ENCODE data around the gene SLC40A1. TPM values are rescaled to one million over a fixed set of nuclear protein-coding genes. Genes with fewer than 3 reads are reported as not detected.

Gene SLC40A1
- total RNA-seq, 1 experiment from 2014 or later, result 1.7 TPM

- DNase-seq (no peak), ATAC-seq (no peak)
- Histone ChIP-seq H3K9me3 (ENCODE audit: low read length) (no peaks in the 10 kb centered on the region), H4K20me1 (ENCODE audit: low read length) (no peaks in the 10 kb centered on the region), H3K4me3 (ENCODE audit: low read length) (no peak overlapping the region), H3K9me2 (replicated peaks; ENCODE audit: low read length) (no peaks in the 10 kb centered on the region), H3K4me1 (ENCODE audit: insufficient read depth, low read length) (no peaks in the 10 kb centered on the region), H3K9ac (ENCODE audit: low read length) (no peak overlapping the region), H3K27me3 (ENCODE audit: low read length) (no peaks in the 10 kb centered on the region), H3K36me3 (ENCODE audit: low read depth, low read length) (no peaks in the 10 kb centered on the region), H3K27ac (ENCODE audit: low read length) (no peak overlapping the region), H3K4me2 (ENCODE audit: low read length) (no peak overlapping the region), H3F3A (ENCODE audit: low read length, unreplicated experiment) (no peaks in the 10 kb centered on the region), H2AFZ (ENCODE audit: low read length) (no peak overlapping the region), H3K79me2 (ENCODE audit: low read length) (no peaks in the 10 kb centered on the region)
- no TSS peak for BruUV-seq (replicated peaks)
- POLR2A ChIA-PET (ENCODE audit: unreplicated experiment), result no interaction called here
- TF ChIP-seq EZH2 (IDR thresholded peaks at IDR 0.05; ENCODE audit: low read length, unreplicated experiment) (no peak), CTCF (conservative IDR thresholded peaks at IDR 0.05; ENCODE audit: low read depth, low read length) (no peak), EZH2phosphoT487 (IDR thresholded peaks at IDR 0.05; ENCODE audit: borderline replicate concordance, low read length) (no peak)
- CTCF ChIA-PET, result no interaction called here
- intact Hi-C loops (cut with micrococcal nuclease), result no loop called here
Measured at GRCh38 chr2:189543367-189543766, 37.2 kb downstream of the SLC40A1 start.

- H3K36me3 ChIP-seq (ENCODE audit: low read depth, low read length), result no peaks in the 10 kb centered on the region
- no peak overlapping the region for H3K9ac ChIP-seq (ENCODE audit: low read length)
- no peaks in the 10 kb centered on the region for H3K4me1 ChIP-seq (ENCODE audit: insufficient read depth, low read length)
- TF ChIP-seq EZH2phosphoT487 (IDR thresholded peaks at IDR 0.05; ENCODE audit: borderline replicate concordance, low read length) (no peak), CTCF (conservative IDR thresholded peaks at IDR 0.05; ENCODE audit: low read depth, low read length) (no peak)
- H2AFZ ChIP-seq (ENCODE audit: low read length), result no peak overlapping the region
- H3K27ac ChIP-seq (ENCODE audit: low read length), result no peak overlapping the region
- ATAC-seq (no peak), DNase-seq (peak; percentile 29)
- H3F3A ChIP-seq (ENCODE audit: low read length, unreplicated experiment), result no peaks in the 10 kb centered on the region
- CTCF ChIA-PET, result interaction anchor here (0.6 kb wide), 1 partner anchor 1677 kb away, joined by 3 read pairs; no protein-coding TSS in a partner anchor
- POLR2A ChIA-PET (ENCODE audit: unreplicated experiment), result no interaction called here
- BruUV-seq (replicated peaks), result no TSS peak
- H3K9me3 ChIP-seq (ENCODE audit: low read length), result no peaks in the 10 kb centered on the region
- no peaks in the 10 kb centered on the region for H3K27me3 ChIP-seq (ENCODE audit: low read length)
- no peak overlapping the region for H3K4me2 ChIP-seq (ENCODE audit: low read length)
- no peaks in the 10 kb centered on the region for H3K9me2 ChIP-seq (replicated peaks; ENCODE audit: low read length)
- no peak overlapping the region for H3K4me3 ChIP-seq (ENCODE audit: low read length)
- H4K20me1 ChIP-seq (ENCODE audit: low read length), result no peaks in the 10 kb centered on the region
- intact Hi-C loops (cut with micrococcal nuclease), result no loop called here
- no peaks in the 10 kb centered on the region for H3K79me2 ChIP-seq (ENCODE audit: low read length)
Measured at GRCh38 chr2:189542145-189542882, 38.3 kb downstream of the SLC40A1 start.

GRCh38 chr2:189541591-189541990 is 39.0 kb downstream of the SLC40A1 start:
- Histone ChIP-seq H3K4me1 (ENCODE audit: insufficient read depth, low read length) (no peaks in the 10 kb centered on the region), H3K9me3 (ENCODE audit: low read length) (no peaks in the 10 kb centered on the region), H3K4me2 (ENCODE audit: low read length) (no peak overlapping the region), H3K9me2 (replicated peaks; ENCODE audit: low read length) (no peaks in the 10 kb centered on the region), H4K20me1 (ENCODE audit: low read length) (no peaks in the 10 kb centered on the region), H3K4me3 (ENCODE audit: low read length) (no peak overlapping the region), H3K36me3 (ENCODE audit: low read depth, low read length) (no peaks in the 10 kb centered on the region), H2AFZ (ENCODE audit: low read length) (no peak overlapping the region), H3K27ac (ENCODE audit: low read length) (no peak overlapping the region), H3K27me3 (ENCODE audit: low read length) (no peaks in the 10 kb centered on the region), H3F3A (ENCODE audit: low read length, unreplicated experiment) (no peaks in the 10 kb centered on the region), H3K79me2 (ENCODE audit: low read length) (no peaks in the 10 kb centered on the region), H3K9ac (ENCODE audit: low read length) (no peak overlapping the region)
- intact Hi-C loops (cut with micrococcal nuclease), result no loop called here
- TF ChIP-seq CTCF (conservative IDR thresholded peaks at IDR 0.05; ENCODE audit: low read depth, low read length) (no peak), EZH2phosphoT487 (IDR thresholded peaks at IDR 0.05; ENCODE audit: borderline replicate concordance, low read length) (no peak), EZH2 (IDR thresholded peaks at IDR 0.05; ENCODE audit: low read length, unreplicated experiment) (no peak)
- ChIA-PET POLR2A (ENCODE audit: unreplicated experiment) (no interaction called here), CTCF (interaction anchor here (0.6 kb wide), 1 partner anchor 1678 kb away, joined by 3 read pairs; no protein-coding TSS in a partner anchor)
- DNase-seq (no peak), ATAC-seq (no peak)
- no TSS peak for BruUV-seq (replicated peaks)

All from PC-3 (cell line).